Panc1 (cell line): ENCODE measurements around the gene ALDH5A1.

Experiments
- POLR2AphosphoS5 ChIP-seq: IDR thresholded peaks from 2 replicates; pipeline ENCODE4 v1.6.1; 2012; ENCODE audit warnings: mild to moderate bottlenecking, low read depth, low read length, moderate library complexity
- SIN3A ChIP-seq: IDR thresholded peaks from 2 replicates; pipeline ENCODE4 v1.6.1; 2012; ENCODE audit warnings: low read depth, mild to moderate bottlenecking, low read length, moderate library complexity, borderline replicate concordance; ENCODE audit not compliant: insufficient read depth
- TCF7L2 ChIP-seq: IDR thresholded peaks from 2 replicates; pipeline ENCODE4 v1.6.1; 2011; ENCODE audit warnings: mild to moderate bottlenecking, low read depth, low read length, inconsistent platforms
- TF ChIP-seq, protein P1 (sequence below): fragments of 450-650 bp; IDR thresholded peaks from 2 replicates; pipeline ENCODE4 v1.5.1; 2017; ENCODE audit warnings: mild to moderate bottlenecking
- TF ChIP-seq, protein P2 (sequence below), 2 experiments: IDR thresholded peaks; 2 replicates each; pipeline ENCODE4 v1.6.1; 2011 to 2012; ENCODE audit warnings: low read depth in 2 of 2, control low read depth in 1 of 2, low read length in 1 of 2, mild to moderate bottlenecking in 1 of 2, moderate library complexity in 1 of 2; ENCODE audit not compliant: insufficient read depth in 1 of 2

DNA sequence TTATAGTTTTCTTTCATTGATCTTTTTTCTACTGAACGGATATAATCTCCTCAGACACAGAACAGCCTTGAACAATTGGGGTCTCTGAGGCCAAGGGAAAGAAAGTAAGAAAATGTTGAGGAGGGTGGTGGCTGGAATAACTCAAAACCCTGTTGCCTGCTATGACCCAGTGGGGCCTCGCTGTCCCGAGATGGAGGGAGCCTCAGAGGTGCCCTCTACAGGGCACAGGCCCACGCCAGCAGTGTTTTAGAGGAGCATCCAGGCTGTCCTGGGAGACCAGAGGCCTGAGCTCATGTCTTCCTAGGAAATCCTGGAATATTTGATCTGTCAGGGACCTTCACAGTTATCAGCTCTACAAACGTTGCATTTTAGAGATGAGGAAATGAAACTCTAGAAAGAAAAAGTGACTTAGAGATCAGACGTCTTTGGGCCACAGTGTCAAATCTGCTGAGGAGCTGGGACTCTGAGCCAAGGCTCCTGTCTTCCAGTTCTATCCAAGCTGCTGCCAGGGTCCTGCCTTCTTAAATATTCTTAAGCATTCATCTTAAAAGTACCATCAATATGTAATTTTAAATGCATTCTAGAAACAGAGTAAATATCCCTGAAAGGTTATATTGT is 26.3 kb downstream of the ALDH5A1 start:
- TF ChIP-seq, protein P1, sequence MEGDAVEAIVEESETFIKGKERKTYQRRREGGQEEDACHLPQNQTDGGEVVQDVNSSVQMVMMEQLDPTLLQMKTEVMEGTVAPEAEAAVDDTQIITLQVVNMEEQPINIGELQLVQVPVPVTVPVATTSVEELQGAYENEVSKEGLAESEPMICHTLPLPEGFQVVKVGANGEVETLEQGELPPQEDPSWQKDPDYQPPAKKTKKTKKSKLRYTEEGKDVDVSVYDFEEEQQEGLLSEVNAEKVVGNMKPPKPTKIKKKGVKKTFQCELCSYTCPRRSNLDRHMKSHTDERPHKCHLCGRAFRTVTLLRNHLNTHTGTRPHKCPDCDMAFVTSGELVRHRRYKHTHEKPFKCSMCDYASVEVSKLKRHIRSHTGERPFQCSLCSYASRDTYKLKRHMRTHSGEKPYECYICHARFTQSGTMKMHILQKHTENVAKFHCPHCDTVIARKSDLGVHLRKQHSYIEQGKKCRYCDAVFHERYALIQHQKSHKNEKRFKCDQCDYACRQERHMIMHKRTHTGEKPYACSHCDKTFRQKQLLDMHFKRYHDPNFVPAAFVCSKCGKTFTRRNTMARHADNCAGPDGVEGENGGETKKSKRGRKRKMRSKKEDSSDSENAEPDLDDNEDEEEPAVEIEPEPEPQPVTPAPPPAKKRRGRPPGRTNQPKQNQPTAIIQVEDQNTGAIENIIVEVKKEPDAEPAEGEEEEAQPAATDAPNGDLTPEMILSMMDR = peak; percentile 93
- TF ChIP-seq POLR2AphosphoS5 = no peak
- no peak for TF ChIP-seq TCF7L2
- TF ChIP-seq, protein P2, sequence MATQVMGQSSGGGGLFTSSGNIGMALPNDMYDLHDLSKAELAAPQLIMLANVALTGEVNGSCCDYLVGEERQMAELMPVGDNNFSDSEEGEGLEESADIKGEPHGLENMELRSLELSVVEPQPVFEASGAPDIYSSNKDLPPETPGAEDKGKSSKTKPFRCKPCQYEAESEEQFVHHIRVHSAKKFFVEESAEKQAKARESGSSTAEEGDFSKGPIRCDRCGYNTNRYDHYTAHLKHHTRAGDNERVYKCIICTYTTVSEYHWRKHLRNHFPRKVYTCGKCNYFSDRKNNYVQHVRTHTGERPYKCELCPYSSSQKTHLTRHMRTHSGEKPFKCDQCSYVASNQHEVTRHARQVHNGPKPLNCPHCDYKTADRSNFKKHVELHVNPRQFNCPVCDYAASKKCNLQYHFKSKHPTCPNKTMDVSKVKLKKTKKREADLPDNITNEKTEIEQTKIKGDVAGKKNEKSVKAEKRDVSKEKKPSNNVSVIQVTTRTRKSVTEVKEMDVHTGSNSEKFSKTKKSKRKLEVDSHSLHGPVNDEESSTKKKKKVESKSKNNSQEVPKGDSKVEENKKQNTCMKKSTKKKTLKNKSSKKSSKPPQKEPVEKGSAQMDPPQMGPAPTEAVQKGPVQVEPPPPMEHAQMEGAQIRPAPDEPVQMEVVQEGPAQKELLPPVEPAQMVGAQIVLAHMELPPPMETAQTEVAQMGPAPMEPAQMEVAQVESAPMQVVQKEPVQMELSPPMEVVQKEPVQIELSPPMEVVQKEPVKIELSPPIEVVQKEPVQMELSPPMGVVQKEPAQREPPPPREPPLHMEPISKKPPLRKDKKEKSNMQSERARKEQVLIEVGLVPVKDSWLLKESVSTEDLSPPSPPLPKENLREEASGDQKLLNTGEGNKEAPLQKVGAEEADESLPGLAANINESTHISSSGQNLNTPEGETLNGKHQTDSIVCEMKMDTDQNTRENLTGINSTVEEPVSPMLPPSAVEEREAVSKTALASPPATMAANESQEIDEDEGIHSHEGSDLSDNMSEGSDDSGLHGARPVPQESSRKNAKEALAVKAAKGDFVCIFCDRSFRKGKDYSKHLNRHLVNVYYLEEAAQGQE (IDR thresholded peaks at IDR 0.05; ENCODE audit: insufficient read depth in 1 of 2, low read depth in 2 of 2, low read length in 1 of 2) = no peak
- no peak for TF ChIP-seq SIN3A
